ENCODE data around the gene ROR1.
"Not testable (repeated sequence)": the region's sequence is repeated elsewhere in the genome, so short reads cannot be mapped to it uniquely, and the experiment has no call there.

Gene ROR1

GRCh38 chr1:64197076-64197475 lies 423.3 kb downstream of the ROR1 start:
- no peak for DNase-seq

GRCh38 chr1:64199154-64199553 lies 425.3 kb downstream of the ROR1 start:
- DNase-seq: no peak

- DNase-seq: no peak
These were observed 426.2 kb downstream of the ROR1 start for GRCh38 chr1:64200064-64200463.

- no peak for DNase-seq
These were observed 429.6 kb downstream of the ROR1 start, which contains the start of gene UBE2U for GRCh38 chr1:64203420-64203819. TSS of gene UBE2U (plus strand) at chr1:64203623. CDS start at chr1:64204051, 428 bp downstream.

- no peak for DNase-seq
These were observed 435.4 kb downstream of the ROR1 start for GRCh38 chr1:64209221-64209620.

GRCh38 chr1:64212031-64212430 lies 438.2 kb downstream of the ROR1 start:
- DNase-seq: no peak

- DNase-seq: peak; percentile 92
These were observed 441.8 kb downstream of the ROR1 start for GRCh38 chr1:64215576-64215975.

- no peak for DNase-seq
These were observed 446.4 kb downstream of the ROR1 start for GRCh38 chr1:64220241-64220640.

GRCh38 chr1:64223329-64224151 lies 449.7 kb downstream of the ROR1 start:
- no peak for DNase-seq

GRCh38 chr1:64224236-64224635 lies 450.4 kb downstream of the ROR1 start:
- DNase-seq: not testable (repeated sequence)

- no peak for DNase-seq
These were observed 454.5 kb downstream of the ROR1 start for GRCh38 chr1:64228167-64228957.

- no peak for DNase-seq
These were observed 455.5 kb downstream of the ROR1 start for GRCh38 chr1:64229307-64229706.

All from NCI-H2171 (cell line).